ENCODE data around the gene GGT6. TPM values are rescaled to one million over a fixed set of nuclear protein-coding genes. Genes with fewer than 3 reads are reported as not detected.

GGT6 gene
- polyA plus RNA-seq, 1 of the 3 experiments (the other 2 are of a cell fraction): not detected

- no peak overlapping the region for H3K4me3 ChIP-seq (ENCODE audit: low read depth in 2 of 2, low read length in 1 of 2)
- 90% methylated on average over 8 of the region's 8 CpGs for WGBS (ENCODE audit: low lambda C conversion rate)
- H3K4me1 ChIP-seq (ENCODE audit: control insufficient read depth in 1 of 2, insufficient read depth in 2 of 2, low read depth in 1 of 2, low read length in 1 of 2): no peaks in the 10 kb centered on the region; a peak in 1 of 4 replicates
- no peaks in the 10 kb centered on the region for H3K9me3 ChIP-seq
- H3K27ac ChIP-seq (ENCODE audit: low read depth in 2 of 2, low read length in 1 of 2): no peak overlapping the region
- H3K9me2 ChIP-seq: no peaks in the 10 kb centered on the region
- no peaks in the 10 kb centered on the region for H3K36me3 ChIP-seq (replicated peaks in 1 of 2; ENCODE audit: control insufficient read depth in 1 of 2, insufficient read depth in 2 of 2, low read length in 1 of 2)
- no peak overlapping the region for H2AFZ ChIP-seq (ENCODE audit: low read depth)
- H3K4me2 ChIP-seq: no peak overlapping the region
- no peak for DNase-seq
- H3F3A ChIP-seq (replicated peaks; ENCODE audit: insufficient read depth): no peaks in the 10 kb centered on the region
- no peaks in the 10 kb centered on the region for H3K27me3 ChIP-seq (ENCODE audit: insufficient read depth)
- CTCF ChIA-PET: interaction anchor here (1.9 kb wide), 1 partner anchor 103 kb away, joined by 7 read pairs; no protein-coding TSS in a partner anchor
- no peak overlapping the region for H3K9ac ChIP-seq
- TF ChIP-seq, protein P1, sequence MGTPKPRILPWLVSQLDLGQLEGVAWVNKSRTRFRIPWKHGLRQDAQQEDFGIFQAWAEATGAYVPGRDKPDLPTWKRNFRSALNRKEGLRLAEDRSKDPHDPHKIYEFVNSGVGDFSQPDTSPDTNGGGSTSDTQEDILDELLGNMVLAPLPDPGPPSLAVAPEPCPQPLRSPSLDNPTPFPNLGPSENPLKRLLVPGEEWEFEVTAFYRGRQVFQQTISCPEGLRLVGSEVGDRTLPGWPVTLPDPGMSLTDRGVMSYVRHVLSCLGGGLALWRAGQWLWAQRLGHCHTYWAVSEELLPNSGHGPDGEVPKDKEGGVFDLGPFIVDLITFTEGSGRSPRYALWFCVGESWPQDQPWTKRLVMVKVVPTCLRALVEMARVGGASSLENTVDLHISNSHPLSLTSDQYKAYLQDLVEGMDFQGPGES (IDR thresholded peaks at IDR 0.05; ENCODE audit: low read depth, low read length): no peak
- TF ChIP-seq RFX5 (IDR thresholded peaks at IDR 0.05; ENCODE audit: low read length) (no peak), NRF1 (IDR thresholded peaks at IDR 0.05; ENCODE audit: low read depth, low read length) (no peak), EZH2phosphoT487 (IDR thresholded peaks at IDR 0.05; ENCODE audit: borderline replicate concordance, low read depth) (no peak), EP300 (IDR thresholded peaks at IDR 0.05; ENCODE audit: borderline replicate concordance in 1 of 2, low read depth in 1 of 2, low read length in 1 of 2) (no peak), MAX (IDR thresholded peaks at IDR 0.05; ENCODE audit: low read depth) (no peak), CTCF (IDR thresholded peaks at IDR 0.05) (no peak), SMC3 (IDR thresholded peaks at IDR 0.05; ENCODE audit: low read depth, low read length) (no peak), ELF1 (IDR thresholded peaks at IDR 0.05) (no peak), SIN3A (IDR thresholded peaks at IDR 0.05; ENCODE audit: borderline replicate concordance, low read depth, low read length) (no peak), TEAD4 (IDR thresholded peaks at IDR 0.05; ENCODE audit: borderline replicate concordance, insufficient read depth) (no peak), FOSL2 (IDR thresholded peaks at IDR 0.05; ENCODE audit: borderline replicate concordance, low read depth) (no peak), MEF2A (IDR thresholded peaks at IDR 0.05; ENCODE audit: borderline replicate concordance, low read depth) (no peak), GABPA (IDR thresholded peaks at IDR 0.05; ENCODE audit: low read depth) (no peak), FOXM1 (IDR thresholded peaks at IDR 0.05; ENCODE audit: low read depth) (no peak), RAD21 (IDR thresholded peaks at IDR 0.05; ENCODE audit: low read length) (no peak)
- TF ChIP-seq, protein P2, sequence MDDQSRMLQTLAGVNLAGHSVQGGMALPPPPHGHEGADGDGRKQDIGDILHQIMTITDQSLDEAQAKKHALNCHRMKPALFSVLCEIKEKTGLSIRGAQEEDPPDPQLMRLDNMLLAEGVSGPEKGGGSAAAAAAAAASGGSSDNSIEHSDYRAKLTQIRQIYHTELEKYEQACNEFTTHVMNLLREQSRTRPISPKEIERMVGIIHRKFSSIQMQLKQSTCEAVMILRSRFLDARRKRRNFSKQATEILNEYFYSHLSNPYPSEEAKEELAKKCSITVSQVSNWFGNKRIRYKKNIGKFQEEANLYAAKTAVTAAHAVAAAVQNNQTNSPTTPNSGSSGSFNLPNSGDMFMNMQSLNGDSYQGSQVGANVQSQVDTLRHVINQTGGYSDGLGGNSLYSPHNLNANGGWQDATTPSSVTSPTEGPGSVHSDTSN (IDR thresholded peaks at IDR 0.05): no peak
- TF ChIP-seq, protein P3, sequence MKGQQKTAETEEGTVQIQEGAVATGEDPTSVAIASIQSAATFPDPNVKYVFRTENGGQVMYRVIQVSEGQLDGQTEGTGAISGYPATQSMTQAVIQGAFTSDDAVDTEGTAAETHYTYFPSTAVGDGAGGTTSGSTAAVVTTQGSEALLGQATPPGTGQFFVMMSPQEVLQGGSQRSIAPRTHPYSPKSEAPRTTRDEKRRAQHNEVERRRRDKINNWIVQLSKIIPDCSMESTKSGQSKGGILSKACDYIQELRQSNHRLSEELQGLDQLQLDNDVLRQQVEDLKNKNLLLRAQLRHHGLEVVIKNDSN (IDR thresholded peaks at IDR 0.05; ENCODE audit: borderline replicate concordance, low read depth): no peak
- no peaks in the 10 kb centered on the region for H4K20me1 ChIP-seq (ENCODE audit: insufficient read depth)
- POLR2A ChIA-PET: no interaction called here
- H3K79me2 ChIP-seq (ENCODE audit: insufficient read depth): no peaks in the 10 kb centered on the region
These were observed 36.4 kb downstream of the GGT6 start for GRCh38 chr17:4523946-4524345.

Data from SK-N-SH (cell line).